Spleen (tissue), 11 donors: ENCODE data around the gene TBC1D9B. TPM values are rescaled to one million over a fixed set of nuclear protein-coding genes. Genes with fewer than 3 reads are reported as not detected.
A peak's percentile ranks its signal among the peaks of the same experiment; 100 is the strongest.

Source experiments
- DNase-seq: peaks from one replicate; pipeline ENCODE4 v3.0.0-alpha.2; 2020
- H3K27ac ChIP-seq, 8 donors: fragments of 200-600 bp; sonication (generic) in 7 of 8; 1 replicate in 4 of 8; 2 replicates in 4 of 8; pipeline versions ENCODE4 v1.5.0 to v1.8.0; 2016 to 2021; ENCODE audit warnings: inconsistent platforms in 4 of 8, mild to moderate bottlenecking in 4 of 8, moderate library complexity in 1 of 8
- H3K27me3 ChIP-seq, 7 donors: fragments of 200-600 bp; sonication (generic) in 6 of 7; replicated peaks in 1 of 7; 1 replicate in 4 of 7; 2 replicates in 3 of 7; pipeline versions ENCODE4 v1.5.0 to v1.8.0; 2016 to 2021; ENCODE audit warnings: inconsistent platforms in 3 of 7, mild to moderate bottlenecking in 1 of 7
- H3K36me3 ChIP-seq, 6 donors: fragments of 200-600 bp; sonication (generic) in 5 of 6; 1 replicate in 4 of 6; 2 replicates in 2 of 6; pipeline versions ENCODE4 v1.5.0 to v1.8.0; 2016 to 2021; ENCODE audit warnings: inconsistent platforms in 2 of 6
- H3K4me1 ChIP-seq, 6 donors: fragments of 200-600 bp; sonication (generic) in 5 of 6; 1 replicate in 3 of 6; 2 replicates in 3 of 6; pipeline versions ENCODE4 v1.5.0 to v1.8.0; 2016 to 2021; ENCODE audit warnings: inconsistent platforms in 3 of 6
- H3K4me3 ChIP-seq, 8 donors: fragments of 200-600 bp; sonication (generic) in 7 of 8; 1 replicate in 4 of 8; 2 replicates in 4 of 8; pipeline versions ENCODE4 v1.5.0 to v1.8.0; 2016 to 2021; ENCODE audit warnings: inconsistent platforms in 4 of 8, mild to moderate bottlenecking in 4 of 8, moderate library complexity in 2 of 8
- H3K9me3 ChIP-seq, 8 donors: fragments of 200-600 bp; sonication (generic) in 7 of 8; 1 replicate in 4 of 8; 2 replicates in 4 of 8; pipeline versions ENCODE4 v1.5.0 to v1.8.0; 2016 to 2021; ENCODE audit warnings: inconsistent platforms in 4 of 8
- POLR2A ChIP-seq, 3 donors: fragments of 450-650 bp; IDR thresholded peaks; one replicate each; pipeline ENCODE4 v1.5.1; 2017; ENCODE audit warnings: antibody characterized with exemption in 3 of 3, mild to moderate bottlenecking in 1 of 3
- POLR2AphosphoS5 ChIP-seq, 3 donors: sonication (generic); formaldehyde crosslinking; IDR thresholded peaks; one replicate each; pipeline ENCODE4 v1.5.1; 2017; ENCODE audit warnings: antibody characterized with exemption in 3 of 3
- WGBS, 5 donors: extraction: QIAGEN DNeasy Blood & Tissue Kit in 3 of 5; methylation state at CpG; one replicate each; pipeline versions ENCODE4 v1.1.5 to v1.1.7; 2013 to 2018; 5-methylcytosine and 5-hydroxymethylcytosine counted together
- intact Hi-C: fragments of 100-400 bp; cut with DNase I; formaldehyde crosslinking; loops from one replicate; pipeline ENCODE4 v1.15.0; 2023; ENCODE audit warnings: low total_unique reads
- polyA plus RNA-seq, 3 donors: library from polyadenylated mRNA; stranded (reverse); fragments of 200-250 nt; gene quantifications; one replicate each; pipeline ENCODE4 v1.2.1, GENCODE V29; 2013
- total RNA-seq, 7 donors: library from RNA; depleted of rRNA in 3 of 7; stranded (reverse); fragments of >200 nt in 3 of 7; fragmentation: NEBNext Ultra II Directional in 4 of 7; extraction: Animal tissue kit (Norgen Biotek cat#: 25700) in 4 of 7; gene quantifications; one replicate each; pipeline versions ENCODE4 v1.1.0 to v1.2.1, GENCODE V29; 2016 to 2021
- TF ChIP-seq, protein P1 (sequence below), 11 experiments: fragments of 200-600 bp in 7 of 11; fragments of 450-650 bp in 4 of 11; sonication (generic) in 4 of 11; IDR thresholded peaks in 8 of 11; conservative IDR thresholded peaks in 3 of 11; 1 replicate in 7 of 11; 2 replicates in 4 of 11; pipeline versions ENCODE4 v1.4.0 to v1.8.0; 2016 to 2021; ENCODE audit warnings: antibody characterized with exemption in 11 of 11, inconsistent platforms in 4 of 11, mild to moderate bottlenecking in 1 of 11
- donor health status: healthy with polysubstance abuse.
- donor health status: DM: no; HTN: no; CAD: no; lungs with moderate emphysema.
- donor health status: DM: no; HTN: no; CAD: no.
- donor health status: Bipolar disorder and iron deficiency.
- donor health status: healthy.
- donor health status: DM: no; HTN: no; CAD: no.
- donor health status: DM: yes; HTN: yes; CAD: no.

TBC1D9B gene
- total and polyA plus RNA-seq, 10 donors = 29.5 to 140 (median 109) TPM

DNA sequence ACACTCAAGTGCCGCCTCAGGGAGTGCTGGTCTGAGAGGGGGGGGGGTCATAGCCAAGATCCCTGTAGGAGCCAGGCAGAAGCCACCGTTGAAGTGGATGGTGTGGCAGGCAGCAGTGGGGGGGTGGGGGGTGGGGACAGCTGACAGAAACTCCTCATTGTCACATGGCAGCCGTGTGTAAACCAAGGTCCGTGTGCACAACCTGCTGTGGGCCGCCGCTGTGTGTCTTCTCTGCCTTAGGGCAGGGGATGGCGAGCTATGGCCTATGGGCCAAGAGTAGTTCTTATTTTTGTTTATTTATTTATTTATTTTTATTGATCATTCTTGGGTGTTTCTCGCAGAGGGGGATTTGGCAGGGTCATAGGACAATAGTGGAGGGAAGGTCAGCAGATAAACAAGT lies 73.6 kb downstream of the TBC1D9B start:
- WGBS, 5 donors = 86 to 90% (median 90%) methylated on average over 7 to 8 of the region's 8 CpGs
- no peaks in the 10 kb centered on the region for H3K9me3 ChIP-seq
- no peak overlapping the region for H3K4me3 ChIP-seq
- DNase-seq = no peak
- H3K27ac ChIP-seq = no peak overlapping the region
- peaks cover 10 to 39% (median 18%) of the 10 kb centered on the region in 6 donors for H3K4me1 ChIP-seq
- peaks cover 13 to 98% (median 88%) of the 10 kb centered on the region in 6 donors for H3K36me3 ChIP-seq
- TF ChIP-seq, protein P1, sequence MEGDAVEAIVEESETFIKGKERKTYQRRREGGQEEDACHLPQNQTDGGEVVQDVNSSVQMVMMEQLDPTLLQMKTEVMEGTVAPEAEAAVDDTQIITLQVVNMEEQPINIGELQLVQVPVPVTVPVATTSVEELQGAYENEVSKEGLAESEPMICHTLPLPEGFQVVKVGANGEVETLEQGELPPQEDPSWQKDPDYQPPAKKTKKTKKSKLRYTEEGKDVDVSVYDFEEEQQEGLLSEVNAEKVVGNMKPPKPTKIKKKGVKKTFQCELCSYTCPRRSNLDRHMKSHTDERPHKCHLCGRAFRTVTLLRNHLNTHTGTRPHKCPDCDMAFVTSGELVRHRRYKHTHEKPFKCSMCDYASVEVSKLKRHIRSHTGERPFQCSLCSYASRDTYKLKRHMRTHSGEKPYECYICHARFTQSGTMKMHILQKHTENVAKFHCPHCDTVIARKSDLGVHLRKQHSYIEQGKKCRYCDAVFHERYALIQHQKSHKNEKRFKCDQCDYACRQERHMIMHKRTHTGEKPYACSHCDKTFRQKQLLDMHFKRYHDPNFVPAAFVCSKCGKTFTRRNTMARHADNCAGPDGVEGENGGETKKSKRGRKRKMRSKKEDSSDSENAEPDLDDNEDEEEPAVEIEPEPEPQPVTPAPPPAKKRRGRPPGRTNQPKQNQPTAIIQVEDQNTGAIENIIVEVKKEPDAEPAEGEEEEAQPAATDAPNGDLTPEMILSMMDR (IDR thresholded peaks at IDR 0.05 in 8 of 11, conservative IDR thresholded peaks at IDR 0.05 in 3 of 11) = no peak
- TF ChIP-seq POLR2AphosphoS5 (IDR thresholded peaks at IDR 0.05) = peak in 1 of 3 donors; percentile 22
- TF ChIP-seq POLR2A (IDR thresholded peaks at IDR 0.05) = no peak
- intact Hi-C loops = no loop called here
- no peaks in the 10 kb centered on the region for H3K27me3 ChIP-seq

DNA sequence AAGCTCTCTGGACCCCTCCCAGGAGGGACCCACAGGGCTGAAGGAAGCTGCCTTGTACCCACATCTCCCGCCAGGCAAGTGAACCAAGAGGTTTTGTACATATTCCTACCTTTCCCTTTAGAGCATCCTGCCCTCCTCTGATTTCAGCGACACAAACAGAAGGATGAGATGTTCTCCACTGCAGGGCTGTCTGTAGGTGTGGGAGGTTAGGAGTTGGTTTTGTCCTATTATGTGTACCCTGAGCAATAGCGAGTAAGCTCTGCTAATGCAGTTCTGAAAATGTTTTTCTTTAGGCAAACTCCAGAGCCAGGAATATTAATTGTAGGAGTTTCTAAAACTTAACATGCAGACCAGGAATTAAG lies 74.0 kb downstream of the TBC1D9B start:
- Histone ChIP-seq H3K9me3 (no peaks in the 10 kb centered on the region), H3K36me3 (peaks cover 15 to 98% (median 90%) of the 10 kb centered on the region in 6 donors), H3K4me3 (no peak overlapping the region), H3K4me1 (peaks cover 10 to 42% (median 19%) of the 10 kb centered on the region in 6 donors), H3K27ac (no peak overlapping the region), H3K27me3 (no peaks in the 10 kb centered on the region)
- DNase-seq = no peak
- WGBS, 5 donors = 94 to 100% (median 97%) methylated on average over 3 of the region's 3 CpGs
- TF ChIP-seq POLR2AphosphoS5 (IDR thresholded peaks at IDR 0.05) (no peak), POLR2A (IDR thresholded peaks at IDR 0.05) (no peak)
- TF ChIP-seq, protein P1 (IDR thresholded peaks at IDR 0.05 in 8 of 11, conservative IDR thresholded peaks at IDR 0.05 in 3 of 11) = no peak
- intact Hi-C loops = no loop called here

DNA sequence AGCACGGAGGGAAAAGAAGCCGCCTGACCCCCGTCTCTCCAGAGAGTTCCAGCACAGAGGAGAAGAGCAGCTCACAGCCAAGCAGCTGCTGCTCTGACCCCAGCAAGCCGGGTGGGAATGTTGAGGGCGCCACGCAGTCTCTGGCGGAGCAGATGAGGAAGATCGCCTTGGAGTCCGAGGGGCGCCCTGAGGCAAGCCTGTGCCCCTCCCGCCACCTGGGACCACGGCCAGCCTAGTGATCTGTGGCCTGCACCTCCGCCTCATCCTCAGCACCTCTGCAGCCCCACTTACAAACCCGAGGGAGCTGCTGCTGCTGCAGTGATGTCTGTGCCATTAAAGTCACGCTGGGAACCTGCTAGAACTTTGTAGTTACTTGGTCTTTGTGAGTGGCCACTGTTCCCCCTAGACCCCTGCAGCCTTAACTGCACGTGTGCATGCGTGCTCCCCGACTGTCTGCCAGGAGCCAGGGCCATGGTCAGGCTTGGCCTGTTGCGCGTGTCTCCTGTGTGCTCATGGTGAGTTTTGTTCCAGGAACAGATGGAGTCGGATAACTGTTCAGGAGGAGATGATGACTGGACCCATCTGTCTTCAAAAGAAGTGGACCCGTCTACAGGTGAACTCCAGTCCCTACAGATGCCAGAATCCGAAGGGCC lies 74.5 kb downstream of the TBC1D9B start:
- 89 to 94% (median 93%) methylated on average over 23 of the region's 23 CpGs for WGBS, 5 donors
- TF ChIP-seq POLR2A (IDR thresholded peaks at IDR 0.05) (no peak), POLR2AphosphoS5 (IDR thresholded peaks at IDR 0.05) (peak; percentile 48 to 71 (median 68))
- TF ChIP-seq, protein P1 (IDR thresholded peaks at IDR 0.05 in 8 of 11, conservative IDR thresholded peaks at IDR 0.05 in 3 of 11) = no peak
- no peak for DNase-seq

DNA sequence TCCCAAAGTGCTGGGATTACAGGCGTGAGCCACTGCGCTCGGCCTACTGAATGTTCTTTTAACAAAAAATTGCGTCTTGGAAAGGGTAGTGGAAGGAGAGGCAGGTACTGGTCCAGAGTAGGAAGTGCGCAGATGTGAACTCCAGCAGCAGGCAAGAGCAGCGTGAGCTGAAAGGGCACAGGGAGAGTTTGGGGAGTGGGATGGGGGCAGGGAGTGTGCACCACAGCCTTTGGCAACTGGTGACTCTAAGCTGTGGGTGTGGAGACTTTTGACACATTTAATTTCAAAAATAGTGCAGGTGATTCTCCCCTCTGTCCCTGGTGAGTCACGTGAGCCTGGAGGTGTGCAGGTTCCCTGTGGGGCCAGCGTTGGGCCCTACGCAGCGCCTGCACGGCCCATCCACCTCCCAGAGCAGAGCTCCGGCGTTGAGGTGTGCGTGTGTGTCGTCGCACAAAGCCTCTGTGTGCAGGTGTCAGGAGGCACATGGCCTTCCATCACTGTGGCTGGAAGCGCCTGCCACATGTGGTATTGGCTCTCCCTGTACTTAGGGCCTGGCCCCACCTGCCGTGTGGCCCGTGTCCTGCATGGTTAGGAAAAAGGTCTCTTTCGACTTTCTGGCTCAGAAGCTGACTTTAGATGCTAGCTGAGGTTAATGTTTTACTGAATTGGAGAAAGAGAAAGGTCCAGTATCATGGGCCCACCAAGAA lies 75.5 kb downstream of the TBC1D9B start:
- H3K4me3 ChIP-seq = no peak overlapping the region
- DNase-seq = no peak
- intact Hi-C loops = no loop called here
- TF ChIP-seq POLR2AphosphoS5 (IDR thresholded peaks at IDR 0.05) (peak; percentile 43 to 77 (median 54)), POLR2A (IDR thresholded peaks at IDR 0.05) (no peak)
- H3K36me3 ChIP-seq = peaks cover 15 to 98% (median 89%) of the 10 kb centered on the region in 6 donors
- H3K27ac ChIP-seq = no peak overlapping the region
- 94 to 97% (median 95%) methylated on average over 16 to 20 of the region's 20 CpGs for WGBS, 5 donors
- peaks cover 10 to 44% (median 24%) of the 10 kb centered on the region in 6 donors for H3K4me1 ChIP-seq
- no peaks in the 10 kb centered on the region for H3K9me3 ChIP-seq
- H3K27me3 ChIP-seq = no peaks in the 10 kb centered on the region

More for the DNA sequence above, 74.5 kb downstream of the TBC1D9B start:
- Histone ChIP-seq H3K27me3 (no peaks in the 10 kb centered on the region), H3K4me1 (peaks cover 10 to 44% (median 22%) of the 10 kb centered on the region in 6 donors), H3K4me3 (no peak overlapping the region), H3K27ac (no peak overlapping the region), H3K36me3 (peaks cover 15 to 98% (median 90%) of the 10 kb centered on the region in 6 donors), H3K9me3 (no peaks in the 10 kb centered on the region)
- intact Hi-C loops = no loop called here
